Right lung (tissue), 5 donors: Measurements from ENCODE around the gene PTTG2. TPM values are rescaled to one million over a fixed set of nuclear protein-coding genes. Genes with fewer than 3 reads are reported as not detected.

Source experiments
- DNase-seq, 2 donors: peaks; one replicate each; pipeline ENCODE4 v3.0.0-alpha.2; 2013
- polyA plus RNA-seq, 5 donors: library from polyadenylated mRNA; unstranded; fragments of 120-200 nt; gene quantifications; one replicate each; pipeline versions ENCODE4 v1.2.1 to v1.2.3, GENCODE V29; 2013; ENCODE audit warnings: inconsistent platforms in 1 of 5, low replicate concordance in 1 of 5; ENCODE audit not compliant: insufficient read length in 5 of 5, insufficient read depth in 1 of 5

The PTTG2 gene
- polyA plus RNA-seq, 5 donors, result not detected

GRCh38 chr4:38007645-38008044, 47.4 kb downstream of the PTTG2 start:
- no peak for DNase-seq

GRCh38 chr4:38008571-38009021, 48.4 kb downstream of the PTTG2 start:
- no peak for DNase-seq

DNA sequence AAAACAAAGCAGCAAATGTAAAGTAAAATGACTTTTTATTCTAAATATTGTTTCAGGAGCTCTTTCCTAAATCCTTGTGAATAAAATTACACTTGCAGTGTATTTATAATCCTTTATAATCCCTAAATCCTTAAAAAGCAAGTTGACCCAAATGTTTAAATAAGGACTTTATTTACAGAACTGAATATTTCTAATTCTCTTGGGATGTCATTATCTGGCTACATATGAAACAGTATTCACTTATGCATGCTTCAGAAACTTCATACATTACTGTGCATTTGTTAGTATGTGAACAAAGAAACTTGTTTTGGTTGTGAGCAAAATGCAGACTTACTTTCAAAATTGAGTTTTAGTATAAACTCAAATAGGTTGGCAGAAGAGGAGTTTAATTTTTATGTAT, 49.2 kb downstream of the PTTG2 start:
- no peak for DNase-seq

DNA sequence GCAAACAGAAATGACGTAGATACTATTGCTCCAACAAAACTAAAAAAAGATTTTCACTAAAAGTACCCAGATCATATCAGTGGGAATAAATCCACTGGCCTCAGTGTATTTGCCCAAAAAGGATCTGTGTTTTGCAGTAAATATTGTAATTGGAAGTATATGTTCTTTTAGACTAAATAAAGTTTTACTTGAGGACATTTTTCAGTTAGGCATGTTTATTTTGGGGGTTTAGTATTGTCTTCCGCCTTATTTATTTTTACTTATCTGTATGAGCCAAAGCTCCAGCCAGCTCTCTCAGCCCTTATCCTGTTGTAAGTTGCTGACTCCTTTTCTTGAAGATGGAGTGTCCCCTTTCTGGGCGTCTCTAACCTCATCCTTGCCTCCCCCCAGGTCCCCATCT, 49.8 kb downstream of the PTTG2 start:
- DNase-seq, result no peak

Other genes with a start within 250 kb of the PTTG2 start
- 10 to 100 TPM; 20.6 to 30.5 (median 28.6) TPM for gene PGM2, start 133.7 kb upstream of the PTTG2 start, polyA plus RNA-seq
- gene TBC1D1, start 69.3 kb upstream of the PTTG2 start, polyA plus RNA-seq, result 10 to 100 TPM; 61.0 to 70.7 (median 67.7) TPM